HG03457 (cell line): Measurements from ENCODE around the gene TOX4.
"Not testable (repeated sequence)": the region's sequence is repeated elsewhere in the genome, so short reads cannot be mapped to it uniquely, and the experiment has no call there.

Source experiments
- ATAC-seq: cut with Tn5 transposase; IDR thresholded peaks from one replicate; pipeline ENCODE4 v1.9.1; 2021; ENCODE audit warnings: moderate number of reproducible peaks; ENCODE audit not compliant: unreplicated experiment

Gene TOX4

DNA sequence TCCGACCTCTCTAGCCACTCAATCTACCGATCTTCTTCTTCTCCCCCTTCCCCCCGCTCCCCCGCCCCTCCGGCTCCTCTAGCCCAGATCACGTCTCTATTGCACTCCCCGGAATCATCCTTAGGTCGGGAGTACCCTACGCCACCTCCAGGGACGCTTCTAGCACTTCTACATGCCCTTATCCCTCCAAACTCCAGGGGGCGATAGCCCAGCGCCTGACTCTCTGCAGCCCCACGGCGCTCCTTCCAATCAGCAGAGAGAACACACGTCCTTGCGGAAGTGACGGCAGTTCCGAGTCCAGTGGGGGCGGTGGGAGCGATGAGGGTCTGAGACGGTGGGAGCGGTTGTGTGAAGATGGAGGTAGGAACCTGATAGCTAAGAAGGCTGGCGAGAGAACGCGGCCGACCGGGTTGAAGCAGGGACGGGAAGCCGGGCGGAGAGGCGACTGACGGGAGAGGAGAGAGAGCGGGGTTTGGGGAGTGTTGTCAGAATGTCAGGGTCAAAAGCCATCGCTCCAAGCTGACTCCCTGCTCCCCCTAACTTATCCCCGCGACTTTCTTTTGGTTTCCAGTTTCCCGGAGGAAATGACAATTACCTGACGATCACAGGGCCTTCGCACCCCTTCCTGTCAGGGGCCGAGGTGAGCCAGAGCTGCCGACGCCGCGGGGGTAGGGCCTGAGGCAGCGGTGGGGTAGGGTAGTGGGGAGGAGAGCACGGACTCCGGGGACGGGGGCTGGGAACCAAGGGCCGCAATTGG, at the start of gene TOX4, which contains the start of gene RAB2B:
TSS of gene TOX4 (plus strand) at position 271 of the 757 bp plus-strand sequence. CDS start at position 355, 84 bp downstream.
TSS of gene RAB2B (minus strand) at position 35 of the 757 bp plus-strand sequence. CDS start 87 bp downstream, outside the sequence.
- ATAC-seq, result peak; percentile 99

DNA sequence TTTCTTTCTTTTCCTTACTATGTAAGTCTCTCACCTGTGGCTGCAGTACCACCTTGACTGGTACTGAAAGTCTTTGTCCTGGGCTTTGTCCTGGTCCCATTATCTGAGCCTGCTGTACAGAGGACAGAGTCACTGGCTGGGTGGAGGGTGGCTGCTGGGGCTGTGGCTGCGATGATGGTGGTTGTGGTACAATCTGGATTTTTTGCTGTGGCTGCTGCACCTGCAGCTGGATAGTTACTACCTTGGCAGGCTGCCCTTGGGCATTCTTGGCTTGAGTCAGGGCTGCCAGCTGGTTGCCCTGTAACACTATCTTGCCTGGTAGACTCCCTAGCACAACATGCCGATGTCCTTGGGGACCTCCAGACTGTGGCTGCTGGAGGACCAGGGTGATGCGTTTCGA, 48.1 kb upstream of the TOX4 start:
- no peak for ATAC-seq

DNA sequence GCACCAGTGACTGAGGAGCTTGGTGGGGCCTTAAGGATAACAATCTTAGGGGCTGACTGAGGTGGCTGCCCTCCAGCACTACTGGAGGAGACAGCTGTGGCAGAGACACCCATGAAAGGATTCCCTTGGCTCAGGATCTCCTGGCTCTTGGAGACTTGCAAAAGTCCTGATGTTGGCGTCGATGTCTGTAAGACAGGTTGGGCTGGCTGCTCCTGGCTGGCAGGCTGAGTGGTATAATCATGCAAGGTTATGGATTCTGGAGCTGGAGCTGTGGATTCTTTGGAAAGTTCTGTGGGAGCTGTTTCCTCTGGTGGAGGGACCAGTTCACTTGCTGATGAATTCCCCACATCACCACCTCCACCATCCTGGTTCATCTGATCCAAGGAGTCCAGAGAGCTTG, 45.9 kb upstream of the TOX4 start:
- no peak for ATAC-seq

DNA sequence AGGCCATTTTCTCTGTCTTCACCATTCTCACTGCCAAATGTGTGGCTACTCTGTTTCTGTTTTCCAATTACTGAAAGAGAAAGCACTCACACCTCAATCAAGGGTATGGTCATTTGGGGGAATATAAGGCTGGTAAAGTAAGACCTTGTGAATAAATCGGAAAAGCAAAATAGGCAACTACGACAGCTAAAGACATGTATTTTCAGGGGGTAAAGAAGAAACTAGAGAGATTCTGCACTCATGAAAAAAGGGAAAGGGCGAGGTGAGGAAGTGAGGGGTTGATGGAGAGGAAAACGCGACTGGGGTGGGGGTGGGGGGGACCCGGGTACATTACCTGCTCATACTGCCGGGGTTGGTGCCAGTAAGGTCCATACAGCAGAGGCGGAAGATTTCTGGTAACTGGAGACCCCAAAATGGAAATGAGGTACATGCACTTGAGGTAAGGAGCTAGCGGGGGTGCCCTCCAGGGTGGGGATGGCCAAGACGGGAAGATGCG, 40.4 kb upstream of the TOX4 start:
- ATAC-seq, result no peak

DNA sequence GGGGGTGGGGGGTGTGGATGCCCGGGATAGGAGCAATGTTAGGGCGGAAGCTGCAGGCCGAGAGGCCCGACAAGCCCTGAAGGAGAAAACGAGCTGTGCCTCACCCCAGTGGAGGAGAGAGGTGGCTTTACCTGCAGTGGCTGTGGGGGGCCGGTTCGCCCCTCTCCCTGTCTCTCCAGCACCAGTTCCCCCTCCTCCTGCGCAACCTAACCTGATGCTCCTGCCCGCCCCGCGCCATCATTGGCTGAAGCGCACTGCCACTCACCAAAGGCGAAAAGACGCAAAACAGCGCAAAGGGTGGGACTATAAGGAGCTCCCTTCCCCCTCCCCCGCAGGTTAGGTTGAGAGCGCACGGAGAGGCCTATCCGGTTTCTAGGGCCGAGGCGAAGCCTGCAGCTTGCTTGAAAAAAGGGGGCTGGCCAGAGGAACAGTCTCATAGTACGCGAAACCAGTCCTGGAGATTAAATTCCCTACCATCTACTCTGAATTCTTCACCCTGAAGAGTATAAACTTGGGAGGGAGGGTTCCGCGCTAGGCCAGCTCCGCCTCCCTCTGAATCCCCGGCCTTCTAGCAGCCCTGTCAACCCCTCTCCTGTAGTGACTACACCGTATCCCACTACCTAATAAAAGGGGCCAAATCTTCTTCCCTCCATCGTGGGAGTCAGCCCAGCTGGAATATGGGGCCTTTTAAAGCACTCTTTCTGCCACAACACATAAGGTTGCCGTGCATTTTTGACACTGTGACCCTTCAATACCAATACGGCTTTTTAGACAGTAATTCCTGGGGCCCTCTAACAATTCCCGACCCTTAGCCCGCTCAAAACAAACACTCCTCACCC, 39.7 kb upstream of the TOX4 start:
- peak; percentile 91 for ATAC-seq

DNA sequence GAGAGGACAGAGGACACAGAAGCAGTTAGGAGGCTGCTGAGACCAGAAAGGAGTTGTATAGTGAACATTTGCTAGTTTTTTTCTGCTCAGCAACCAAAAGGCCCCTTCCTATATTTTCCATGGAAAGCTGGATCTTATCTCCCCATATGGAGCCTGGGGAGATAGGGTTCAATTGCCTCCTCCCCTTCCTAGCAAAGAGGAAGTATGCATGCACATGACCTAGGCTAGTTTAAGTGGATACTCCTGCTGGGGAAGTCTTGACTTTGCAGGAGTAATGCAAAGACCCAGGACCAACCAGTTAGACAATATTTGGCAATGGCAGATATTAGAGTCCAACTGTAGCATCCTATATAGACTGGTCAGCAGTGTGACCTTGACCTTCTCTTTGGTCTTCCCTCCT, 36.1 kb upstream of the TOX4 start:
- ATAC-seq, result no peak

DNA sequence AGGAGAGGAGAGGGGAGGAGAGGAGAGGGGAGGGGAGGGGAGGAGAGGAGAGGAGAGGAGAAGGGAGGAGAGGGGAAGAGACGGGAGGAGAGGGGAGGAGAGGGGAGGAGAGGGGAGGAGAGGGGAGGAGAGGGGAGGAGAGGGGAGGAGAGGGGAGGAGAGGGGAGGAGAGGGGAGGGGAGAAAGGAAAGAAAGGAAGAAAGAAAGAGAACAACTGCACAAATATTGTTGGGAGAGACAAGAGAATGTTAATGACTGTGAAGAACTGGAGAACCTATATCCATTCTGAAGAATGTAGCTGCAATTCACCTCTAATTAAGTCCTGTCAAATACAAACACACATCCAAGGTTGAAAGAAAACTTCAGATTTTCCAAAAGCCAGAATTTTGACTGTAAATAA, 34.3 kb upstream of the TOX4 start:
- not testable (repeated sequence) for ATAC-seq

DNA sequence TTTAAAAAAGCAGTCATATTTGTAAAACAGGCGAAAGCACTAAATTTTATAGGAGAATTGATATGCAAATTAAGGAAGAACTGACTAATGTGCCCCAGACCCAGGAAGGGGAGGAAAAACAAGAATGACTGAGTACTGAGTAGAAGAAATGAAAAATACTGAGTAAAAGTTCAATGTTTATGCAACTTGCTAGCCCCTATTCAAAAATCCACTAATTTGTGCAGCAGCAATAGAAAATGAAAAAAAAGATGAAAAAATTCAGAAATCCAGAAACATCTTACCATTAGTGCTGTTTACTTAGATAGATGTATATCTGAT, 27.1 kb upstream of the TOX4 start:
- no peak for ATAC-seq

DNA sequence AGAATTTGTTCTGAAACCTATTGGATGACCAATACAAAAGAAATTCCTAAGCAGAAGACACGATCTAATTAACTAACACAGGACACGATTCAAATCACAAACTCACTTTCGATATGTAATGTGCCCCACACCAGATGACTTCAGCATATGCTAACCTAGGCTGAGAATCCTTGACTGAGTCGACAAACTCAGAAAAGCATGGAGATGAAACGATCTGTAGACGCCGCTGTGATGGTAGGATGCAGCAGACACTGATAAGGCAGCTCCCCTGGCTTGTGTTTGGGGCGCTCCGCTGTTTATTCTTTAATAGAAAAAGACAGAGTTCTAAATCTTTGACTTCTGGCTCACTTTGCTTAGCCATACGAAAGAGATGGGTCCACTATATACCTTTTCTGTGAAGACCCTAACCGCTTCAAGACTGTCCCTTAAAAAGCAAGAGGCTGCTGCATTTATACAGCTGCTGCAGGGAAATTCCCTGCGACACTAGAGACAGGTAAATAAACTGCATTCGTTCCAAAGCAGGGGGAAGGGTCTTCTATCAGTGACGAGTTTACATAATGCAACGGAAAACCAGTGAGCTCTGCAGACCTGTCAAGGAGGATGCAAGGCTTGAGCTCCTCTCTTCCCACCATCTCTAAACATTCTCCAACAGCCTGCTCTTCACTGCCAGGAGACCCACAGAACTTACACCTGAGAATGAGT, 22.0 kb upstream of the TOX4 start:
- no peak for ATAC-seq

DNA sequence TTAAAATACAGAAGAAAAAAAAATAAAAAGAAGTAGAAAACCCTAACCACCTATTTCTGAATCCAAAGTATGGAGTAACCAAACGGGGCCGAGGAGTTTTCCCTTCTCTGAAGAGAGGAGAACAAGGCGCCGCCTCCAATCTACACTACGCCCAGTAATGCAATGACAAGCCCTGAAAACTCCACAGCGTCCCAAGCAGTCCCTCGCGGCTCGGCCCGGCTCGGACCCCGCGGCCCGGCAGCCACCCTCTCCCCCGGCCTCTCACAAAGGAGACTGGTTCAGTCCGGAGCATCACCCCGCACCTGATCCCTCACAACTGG, 21.4 kb upstream of the TOX4 start:
- no peak for ATAC-seq

DNA sequence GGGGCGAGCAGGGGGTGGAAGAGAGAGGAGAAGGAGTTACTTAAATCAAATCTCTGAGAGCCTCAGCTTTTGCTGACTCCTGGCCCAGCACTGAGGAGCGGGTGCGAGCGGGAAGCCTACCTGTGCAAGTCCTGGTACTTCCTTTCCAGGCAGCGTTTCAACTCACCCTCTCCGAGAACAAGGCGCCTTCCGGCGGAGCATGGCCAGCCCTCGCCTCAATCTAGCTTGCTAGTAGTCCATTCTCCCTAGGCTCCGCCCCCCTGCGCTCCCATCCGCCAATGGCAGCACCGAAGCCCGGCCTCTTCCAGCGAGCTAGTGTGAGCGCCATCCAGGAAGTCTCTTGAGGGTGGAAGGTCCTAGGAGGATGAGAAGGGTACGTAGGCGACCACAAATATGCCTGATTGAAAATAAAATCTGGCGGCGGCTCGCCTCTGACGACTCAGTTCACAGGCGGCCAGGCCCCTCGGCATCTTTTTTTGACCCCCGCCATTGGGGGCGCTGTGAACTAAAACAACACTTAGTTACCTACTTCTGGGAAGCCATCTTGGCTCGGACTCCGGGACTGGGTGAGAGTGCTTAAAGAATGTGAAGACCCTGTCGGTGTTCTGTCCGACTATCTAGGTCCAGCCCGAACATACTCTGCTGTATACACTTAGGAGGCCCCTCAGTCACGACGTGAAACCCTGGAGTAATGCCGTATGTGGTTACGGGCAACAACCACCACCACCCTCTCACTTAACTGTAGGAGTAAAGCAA, 20.9 kb upstream of the TOX4 start, which contains the start of gene CHD8:
TSS of gene CHD8 (minus strand) at position 212 of the 756 bp plus-strand sequence. CDS start 24,480 bp downstream, outside the sequence.
- ATAC-seq, result peak; percentile 93

DNA sequence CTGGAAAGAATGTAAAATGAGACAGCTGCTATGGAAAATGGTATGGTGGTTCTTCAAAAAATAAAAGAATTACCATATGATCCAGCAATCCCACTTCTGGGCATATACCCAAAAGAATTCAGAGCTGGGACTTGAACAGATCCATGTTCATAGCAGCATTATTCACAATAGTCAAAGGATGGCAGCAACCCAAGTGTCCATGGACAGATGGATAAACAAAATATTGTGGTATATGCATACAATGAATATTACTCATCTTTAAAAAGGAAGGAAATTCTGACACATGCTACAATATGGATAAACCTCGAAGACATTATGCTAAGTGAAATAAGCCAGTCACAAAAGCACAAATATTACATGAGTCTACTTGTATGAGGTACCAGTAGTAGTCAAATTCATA, 9.4 kb upstream of the TOX4 start:
- ATAC-seq, result no peak

DNA sequence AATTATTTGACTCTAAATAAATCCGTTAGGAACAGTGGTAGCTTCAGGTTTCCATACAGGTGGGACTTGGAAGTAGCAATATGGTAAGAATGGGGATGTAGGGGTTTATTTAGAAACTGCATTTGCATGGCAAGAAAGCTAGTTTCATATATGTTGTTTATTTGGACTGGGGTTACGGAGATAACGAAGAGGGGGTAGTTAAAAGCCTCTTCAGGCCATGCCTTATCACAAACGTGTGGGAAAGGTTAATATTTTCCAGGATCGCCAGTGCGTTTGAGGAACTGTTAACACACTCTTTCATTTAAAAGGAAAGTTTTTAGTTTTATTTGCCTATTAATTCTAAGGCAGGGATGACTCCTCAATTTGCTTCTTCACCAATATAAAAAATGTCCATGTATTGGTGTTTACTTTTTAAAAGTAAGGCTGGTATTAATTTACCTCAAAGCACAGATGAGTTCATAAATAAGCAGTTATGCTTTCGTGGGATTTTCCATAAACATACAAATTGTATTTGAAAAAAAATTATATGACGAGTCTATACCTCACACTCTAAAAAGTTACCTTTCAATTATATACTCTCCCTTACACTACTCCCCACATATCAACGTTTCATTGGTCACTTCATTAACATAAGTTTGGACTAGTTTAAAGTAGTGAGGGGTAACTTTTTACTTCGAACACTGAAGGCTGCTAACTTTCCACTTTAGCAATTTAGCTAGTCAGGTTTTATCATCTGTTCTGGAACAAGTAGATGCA, 1.1 kb upstream of the TOX4 start:
- no peak for ATAC-seq

DNA sequence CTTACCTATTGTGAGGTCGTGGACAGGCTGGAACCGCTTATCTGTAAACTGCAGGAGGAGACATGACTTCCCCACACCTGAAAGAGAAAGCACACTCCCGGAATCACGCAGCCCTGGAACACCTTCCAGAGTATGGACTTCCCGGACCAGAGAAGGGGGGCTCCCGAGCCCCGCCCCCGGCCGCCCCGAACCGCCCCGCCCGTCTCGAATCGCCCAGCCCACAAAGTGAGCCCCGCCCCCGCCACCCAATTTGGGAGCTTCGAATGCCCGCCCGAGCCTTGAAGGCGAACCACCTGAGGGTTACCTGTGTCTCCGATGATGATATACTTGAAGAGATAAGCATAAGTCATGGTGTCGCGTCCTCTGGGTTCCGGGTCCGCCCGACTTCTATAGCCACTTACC, 471 bp upstream of the TOX4 start:
- peak; percentile 11 for ATAC-seq

DNA sequence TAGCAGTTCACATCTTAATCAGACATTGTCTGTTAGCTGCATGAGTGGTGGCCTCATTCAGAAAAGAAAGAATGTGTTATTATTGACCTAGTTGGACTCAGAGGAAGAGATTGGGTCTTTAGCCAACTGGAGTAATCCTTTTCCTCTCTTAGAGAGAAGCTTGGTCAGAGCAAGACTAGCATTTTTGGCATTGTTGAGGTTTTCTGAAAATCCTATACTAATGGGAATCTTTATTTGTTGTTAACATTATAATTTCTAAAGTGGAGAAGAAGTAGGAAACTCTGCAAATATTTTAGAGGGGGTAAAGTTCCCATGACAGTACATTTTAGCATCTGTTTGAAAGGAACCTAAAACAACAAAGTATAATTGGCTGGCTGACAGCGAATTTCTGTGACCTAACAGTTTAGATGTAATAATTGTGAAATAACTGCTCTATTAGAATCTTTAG, 9.7 kb downstream of the TOX4 start:
- ATAC-seq, result no peak

DNA sequence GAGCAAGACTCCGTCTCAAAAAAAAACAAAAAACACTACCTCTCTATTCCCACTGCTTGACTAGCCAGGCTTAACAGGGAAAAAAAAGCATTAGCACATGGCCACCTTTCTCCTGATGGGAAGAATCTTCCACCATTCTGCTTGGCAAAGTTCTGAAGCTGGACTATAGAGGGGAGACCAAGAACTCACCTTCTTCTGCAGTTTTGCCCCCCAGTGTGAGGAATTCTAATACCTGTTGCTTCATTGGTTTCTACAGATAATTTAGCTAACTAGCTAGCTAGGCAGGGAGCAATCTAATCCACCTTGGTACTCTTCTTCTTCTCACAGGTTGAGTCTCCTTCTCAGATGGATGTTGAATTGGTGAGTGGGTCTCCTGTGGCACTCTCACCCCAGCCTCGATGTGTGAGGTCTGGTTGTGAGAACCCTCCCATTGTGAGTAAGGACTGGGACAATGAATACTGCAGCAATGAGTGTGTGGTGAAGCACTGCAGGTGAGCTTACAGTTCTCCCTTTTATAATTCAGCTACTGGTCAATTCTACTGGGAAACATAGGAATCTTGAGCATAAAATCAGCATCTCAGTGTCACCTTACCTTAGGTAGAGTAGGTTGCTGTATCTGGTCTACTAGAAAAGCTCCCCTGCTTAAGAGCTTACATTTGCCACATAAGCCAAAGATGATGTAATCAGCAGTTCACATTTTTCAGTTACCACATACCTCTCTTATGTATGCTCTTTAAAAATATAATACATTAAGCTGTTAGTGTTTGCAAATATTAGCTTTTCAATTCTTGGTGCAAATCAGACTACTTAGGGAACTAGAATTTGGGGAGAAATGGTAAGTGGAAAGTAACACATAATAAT, 18.1 kb downstream of the TOX4 start:
- no peak for ATAC-seq

DNA sequence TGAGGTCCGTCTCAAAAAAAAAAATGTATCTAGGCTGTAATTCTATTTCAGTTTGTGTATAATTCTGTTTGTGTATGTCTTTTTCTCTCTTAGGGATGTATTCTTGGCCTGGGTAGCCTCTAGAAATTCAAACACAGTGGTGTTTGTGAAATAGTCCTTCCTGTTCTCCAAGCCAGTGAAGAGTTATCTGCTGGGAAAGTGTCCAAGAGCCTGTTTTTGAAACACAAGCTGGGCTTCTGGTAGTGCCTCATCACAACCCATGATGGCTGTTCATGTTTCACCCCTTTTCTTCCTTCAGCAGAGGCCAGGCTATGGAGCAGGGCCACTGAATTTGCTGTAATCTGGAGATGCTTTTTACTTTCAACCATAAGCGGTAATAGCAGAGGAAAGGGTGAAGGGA, 19.5 kb downstream of the TOX4 start:
- no peak for ATAC-seq

DNA sequence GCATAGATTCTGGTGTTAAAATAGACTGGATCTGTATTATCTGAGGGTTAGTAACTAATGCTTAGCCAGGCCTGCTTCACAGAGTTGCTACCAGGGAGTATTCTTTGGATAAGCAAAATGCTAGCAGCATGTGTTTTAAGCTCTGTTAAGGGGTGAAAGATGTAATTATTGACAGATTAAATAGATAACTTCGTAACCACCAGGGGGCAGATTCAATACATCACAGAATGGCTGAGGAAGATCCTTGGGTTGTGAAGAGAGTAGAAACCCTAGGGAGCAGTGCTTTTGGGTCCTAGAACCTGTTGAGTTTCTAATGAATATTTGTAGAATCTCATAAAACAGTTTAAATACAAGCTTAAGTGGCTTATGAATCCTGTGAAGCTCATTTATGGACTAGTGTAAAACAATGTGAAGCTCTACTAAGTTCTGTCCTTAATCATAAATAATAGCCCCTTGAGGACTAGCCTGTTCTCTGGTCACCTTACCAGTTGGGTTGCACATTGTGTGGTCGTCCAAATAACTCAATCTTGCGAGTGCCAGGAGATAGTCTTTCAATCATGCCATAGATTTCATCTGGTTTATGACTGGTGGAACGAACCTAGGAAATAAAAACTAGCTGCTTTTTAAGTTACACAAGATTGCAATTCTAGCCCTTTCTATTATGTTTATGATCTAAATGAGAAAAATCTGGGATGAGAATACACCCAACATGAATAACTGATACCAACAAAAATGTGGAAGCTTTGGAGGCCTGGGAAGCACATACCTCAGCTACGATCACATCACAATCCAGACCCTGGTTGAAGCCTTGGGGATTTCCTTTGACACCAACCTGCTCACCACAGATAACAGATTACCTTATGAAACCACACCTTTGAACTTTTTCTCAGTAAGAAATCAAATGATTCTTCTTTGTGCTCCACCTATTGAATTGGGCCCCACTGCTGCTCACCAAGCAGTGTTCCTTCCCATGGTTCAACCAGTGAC, 21.8 kb downstream of the TOX4 start:
- ATAC-seq, result no peak
